ENCODE measurements around the gene C2orf92. TPM values are rescaled to one million over a fixed set of nuclear protein-coding genes. Genes with fewer than 3 reads are reported as not detected.

The C2orf92 gene
- total and polyA plus RNA-seq, 2 experiments from 2014 or later, result 1.1 to 1.2 TPM

- H3K27ac ChIP-seq, result no peak overlapping the region
- H3K9me2 ChIP-seq (ENCODE audit: insufficient read depth), result no peaks in the 10 kb centered on the region
- H3K4me1 ChIP-seq (ENCODE audit: insufficient read depth), result 0 out of 2 replicates have a peak, but pooled peaks cover 4% of the 10 kb centered on the region
- H3K4me2 ChIP-seq (ENCODE audit: unreplicated experiment), result no peak overlapping the region
- no peaks in the 10 kb centered on the region for H4K20me1 ChIP-seq (ENCODE audit: insufficient read depth)
- no peak overlapping the region for H3K4me3 ChIP-seq
- H3K27me3 ChIP-seq (replicated peaks; ENCODE audit: insufficient read depth), result no peaks in the 10 kb centered on the region
- H3K9me3 ChIP-seq (ENCODE audit: low read depth), result no peaks in the 10 kb centered on the region
- in situ Hi-C loops (cut with MboI), result no loop called here
- no peak for DNase-seq
- WGBS, 2 experiments (ENCODE audit: low coverage in 1 of 2, low lambda C conversion rate in 2 of 2, missing lambda C conversion rate in 2 of 2), result 81 to 83% methylated on average over 35 to 37 of the region's 37 CpGs
- H3K36me3 ChIP-seq (ENCODE audit: low read depth), result no peaks in the 10 kb centered on the region
- TF ChIP-seq EZH2 (IDR thresholded peaks at IDR 0.05; ENCODE audit: insufficient read depth, poor library complexity, severe bottlenecking) (no peak), EZH2phosphoT487 (IDR thresholded peaks at IDR 0.05; ENCODE audit: insufficient read depth, low read depth) (no peak)
- H2AFZ ChIP-seq, result no peak overlapping the region
- no peaks in the 10 kb centered on the region for H3K79me2 ChIP-seq (ENCODE audit: insufficient read depth)
- H3K9ac ChIP-seq, result no peak overlapping the region
- no peaks in the 10 kb centered on the region for H3F3A ChIP-seq (ENCODE audit: insufficient read depth)
These were observed 53.9 kb downstream of the C2orf92 start for GRCh38 chr2:97723156-97724072.

GRCh38 chr2:97724073-97724410 is 54.5 kb downstream of the C2orf92 start:
- in situ Hi-C loops (cut with MboI), result no loop called here
- Histone ChIP-seq H3K79me2 (ENCODE audit: insufficient read depth) (no peaks in the 10 kb centered on the region), H4K20me1 (ENCODE audit: insufficient read depth) (no peaks in the 10 kb centered on the region), H3K4me3 (no peak overlapping the region), H3K9ac (no peak overlapping the region), H3K9me3 (ENCODE audit: low read depth) (no peaks in the 10 kb centered on the region), H3F3A (ENCODE audit: insufficient read depth) (no peaks in the 10 kb centered on the region), H3K36me3 (ENCODE audit: low read depth) (no peaks in the 10 kb centered on the region), H3K4me2 (ENCODE audit: unreplicated experiment) (no peak overlapping the region), H3K9me2 (ENCODE audit: insufficient read depth) (no peaks in the 10 kb centered on the region), H3K4me1 (ENCODE audit: insufficient read depth) (0 out of 2 replicates have a peak, but pooled peaks cover 5% of the 10 kb centered on the region), H3K27me3 (replicated peaks; ENCODE audit: insufficient read depth) (no peaks in the 10 kb centered on the region), H3K27ac (no peak overlapping the region), H2AFZ (no peak overlapping the region)
- TF ChIP-seq EZH2phosphoT487 (IDR thresholded peaks at IDR 0.05; ENCODE audit: insufficient read depth, low read depth), result no peak
- no peak for TF ChIP-seq EZH2 (IDR thresholded peaks at IDR 0.05; ENCODE audit: insufficient read depth, poor library complexity, severe bottlenecking)
- WGBS, 2 experiments (ENCODE audit: low coverage in 1 of 2, low lambda C conversion rate in 2 of 2, missing lambda C conversion rate in 2 of 2), result 57 to 70% methylated on average over 27 to 41 of the region's 41 CpGs
- DNase-seq, result no peak

GRCh38 chr2:97724501-97724900 is 55.0 kb downstream of the C2orf92 start:
- TF ChIP-seq EZH2phosphoT487 (IDR thresholded peaks at IDR 0.05; ENCODE audit: insufficient read depth, low read depth), result no peak
- no peak for TF ChIP-seq EZH2 (IDR thresholded peaks at IDR 0.05; ENCODE audit: insufficient read depth, poor library complexity, severe bottlenecking)
- Histone ChIP-seq H3K9me2 (ENCODE audit: insufficient read depth) (no peaks in the 10 kb centered on the region), H2AFZ (no peak overlapping the region), H3K4me1 (ENCODE audit: insufficient read depth) (0 out of 2 replicates have a peak, but pooled peaks cover 5% of the 10 kb centered on the region), H3K79me2 (ENCODE audit: insufficient read depth) (no peaks in the 10 kb centered on the region), H3K4me2 (ENCODE audit: unreplicated experiment) (no peak overlapping the region), H3K36me3 (ENCODE audit: low read depth) (no peaks in the 10 kb centered on the region), H3K9ac (no peak overlapping the region), H3K4me3 (no peak overlapping the region), H3K27ac (no peak overlapping the region), H4K20me1 (ENCODE audit: insufficient read depth) (no peaks in the 10 kb centered on the region), H3K9me3 (ENCODE audit: low read depth) (no peaks in the 10 kb centered on the region), H3K27me3 (replicated peaks; ENCODE audit: insufficient read depth) (no peaks in the 10 kb centered on the region), H3F3A (ENCODE audit: insufficient read depth) (no peaks in the 10 kb centered on the region)
- in situ Hi-C loops (cut with MboI), result no loop called here
- 77 to 92% methylated on average over 13 to 17 of the region's 17 CpGs for WGBS, 2 experiments (ENCODE audit: low coverage in 1 of 2, low lambda C conversion rate in 2 of 2, missing lambda C conversion rate in 2 of 2)
- DNase-seq, result no peak

GRCh38 chr2:97724946-97725688 is 55.6 kb downstream of the C2orf92 start:
- TF ChIP-seq EZH2 (IDR thresholded peaks at IDR 0.05; ENCODE audit: insufficient read depth, poor library complexity, severe bottlenecking) (no peak), EZH2phosphoT487 (IDR thresholded peaks at IDR 0.05; ENCODE audit: insufficient read depth, low read depth) (no peak)
- H4K20me1 ChIP-seq (ENCODE audit: insufficient read depth), result no peaks in the 10 kb centered on the region
- no peak for DNase-seq
- no peak overlapping the region for H3K4me3 ChIP-seq
- H3K9me3 ChIP-seq (ENCODE audit: low read depth), result no peaks in the 10 kb centered on the region
- no peak overlapping the region for H3K27ac ChIP-seq
- no peaks in the 10 kb centered on the region for H3F3A ChIP-seq (ENCODE audit: insufficient read depth)
- 0 out of 2 replicates have a peak, but pooled peaks cover 5% of the 10 kb centered on the region for H3K4me1 ChIP-seq (ENCODE audit: insufficient read depth)
- 80 to 82% methylated on average over 27 to 31 of the region's 31 CpGs for WGBS, 2 experiments (ENCODE audit: low coverage in 1 of 2, low lambda C conversion rate in 2 of 2, missing lambda C conversion rate in 2 of 2)
- in situ Hi-C loops (cut with MboI), result no loop called here
- H2AFZ ChIP-seq, result no peak overlapping the region
- no peak overlapping the region for H3K4me2 ChIP-seq (ENCODE audit: unreplicated experiment)
- no peak overlapping the region for H3K9ac ChIP-seq
- no peaks in the 10 kb centered on the region for H3K27me3 ChIP-seq (replicated peaks; ENCODE audit: insufficient read depth)
- H3K79me2 ChIP-seq (ENCODE audit: insufficient read depth), result no peaks in the 10 kb centered on the region
- H3K36me3 ChIP-seq (ENCODE audit: low read depth), result no peaks in the 10 kb centered on the region
- no peaks in the 10 kb centered on the region for H3K9me2 ChIP-seq (ENCODE audit: insufficient read depth)

All from GM23248 (cell line).